Measurements from ENCODE around the gene FBXW2. TPM values are rescaled to one million over a fixed set of nuclear protein-coding genes. Genes with fewer than 3 reads are reported as not detected.

FBXW2 gene
- total and polyA plus RNA-seq, 4 donors, result 23.4 to 74.0 (median 50.9) TPM

- Histone ChIP-seq H3K4me1 (ENCODE audit: control insufficient read depth in 1 of 2, insufficient read depth in 2 of 2, low read length in 2 of 2) (no peaks in the 10 kb centered on the region), H3K27me3 (ENCODE audit: control insufficient read depth in 1 of 2, insufficient read depth in 2 of 2, low read length in 1 of 2) (no peaks in the 10 kb centered on the region), H3K27ac (ENCODE audit: low read depth in 1 of 2, low read length in 2 of 2) (no peak overlapping the region), H3K4me3 (ENCODE audit: low read length in 2 of 2) (no peak overlapping the region), H3K9me3 (ENCODE audit: control insufficient read depth, low read length) (no peaks in the 10 kb centered on the region), H3K36me3 (ENCODE audit: control insufficient read depth in 1 of 2, insufficient read depth in 2 of 2, low read length in 1 of 2) (no peaks in the 10 kb centered on the region)
- no peak for ATAC-seq (ENCODE audit: low FRiP score)
- DNase-seq, result no peak
- intact Hi-C loops (cut with DNase I), result no loop called here
- 95 to 96% methylated on average over 6 of the region's 6 CpGs for WGBS, 2 donors
These were observed 47.9 kb downstream of the FBXW2 start for GRCh38 chr9:120745278-120745677.

GRCh38 chr9:120742951-120743416 is 50.2 kb downstream of the FBXW2 start:
- DNase-seq (no peak), ATAC-seq (ENCODE audit: low FRiP score) (no peak)
- Histone ChIP-seq H3K9me3 (ENCODE audit: control insufficient read depth, low read length) (no peaks in the 10 kb centered on the region), H3K27ac (ENCODE audit: low read depth in 1 of 2, low read length in 2 of 2) (no peak overlapping the region), H3K4me1 (ENCODE audit: control insufficient read depth in 1 of 2, insufficient read depth in 2 of 2, low read length in 2 of 2) (no peaks in the 10 kb centered on the region), H3K27me3 (ENCODE audit: control insufficient read depth in 1 of 2, insufficient read depth in 2 of 2, low read length in 1 of 2) (no peaks in the 10 kb centered on the region), H3K36me3 (ENCODE audit: control insufficient read depth in 1 of 2, insufficient read depth in 2 of 2, low read length in 1 of 2) (no peaks in the 10 kb centered on the region), H3K4me3 (ENCODE audit: low read length in 2 of 2) (no peak overlapping the region)
- WGBS, 2 donors, result 94% methylated on average over 6 of the region's 6 CpGs
- intact Hi-C loops (cut with DNase I), result no loop called here

GRCh38 chr9:120741701-120742100 is 51.5 kb downstream of the FBXW2 start:
- Histone ChIP-seq H3K4me1 (ENCODE audit: control insufficient read depth in 1 of 2, insufficient read depth in 2 of 2, low read length in 2 of 2) (no peaks in the 10 kb centered on the region), H3K9me3 (ENCODE audit: control insufficient read depth, low read length) (no peaks in the 10 kb centered on the region), H3K36me3 (ENCODE audit: control insufficient read depth in 1 of 2, insufficient read depth in 2 of 2, low read length in 1 of 2) (no peaks in the 10 kb centered on the region), H3K27ac (ENCODE audit: low read depth in 1 of 2, low read length in 2 of 2) (no peak overlapping the region), H3K4me3 (ENCODE audit: low read length in 2 of 2) (no peak overlapping the region), H3K27me3 (ENCODE audit: control insufficient read depth in 1 of 2, insufficient read depth in 2 of 2, low read length in 1 of 2) (no peaks in the 10 kb centered on the region)
- ATAC-seq (ENCODE audit: low FRiP score), result no peak
- intact Hi-C loops (cut with DNase I), result no loop called here
- no peak for DNase-seq
- 91% methylated on average over 1 of the region's 1 CpG for WGBS, 2 donors

- no peak overlapping the region for H3K4me3 ChIP-seq (ENCODE audit: low read length in 2 of 2)
- H3K4me1 ChIP-seq (ENCODE audit: control insufficient read depth in 1 of 2, insufficient read depth in 2 of 2, low read length in 2 of 2), result no peaks in the 10 kb centered on the region
- DNase-seq (no peak), ATAC-seq (ENCODE audit: low FRiP score) (no peak)
- no peaks in the 10 kb centered on the region for H3K9me3 ChIP-seq (ENCODE audit: control insufficient read depth, low read length)
- H3K27me3 ChIP-seq (ENCODE audit: control insufficient read depth in 1 of 2, insufficient read depth in 2 of 2, low read length in 1 of 2), result no peaks in the 10 kb centered on the region
- no peak overlapping the region for H3K27ac ChIP-seq (ENCODE audit: low read depth in 1 of 2, low read length in 2 of 2)
- H3K36me3 ChIP-seq (ENCODE audit: control insufficient read depth in 1 of 2, insufficient read depth in 2 of 2, low read length in 1 of 2), result no peaks in the 10 kb centered on the region
- WGBS, 2 donors, result 82 to 90% methylated on average over 1 of the region's 1 CpG
- intact Hi-C loops (cut with DNase I), result no loop called here
These were observed 52.0 kb downstream of the FBXW2 start for GRCh38 chr9:120741191-120741590.

- no peak for DNase-seq
- ATAC-seq (ENCODE audit: low FRiP score), result no peak
- no peak overlapping the region for H3K4me3 ChIP-seq (ENCODE audit: low read length in 2 of 2)
- no peaks in the 10 kb centered on the region for H3K36me3 ChIP-seq (ENCODE audit: control insufficient read depth in 1 of 2, insufficient read depth in 2 of 2, low read length in 1 of 2)
- H3K27me3 ChIP-seq (ENCODE audit: control insufficient read depth in 1 of 2, insufficient read depth in 2 of 2, low read length in 1 of 2), result no peaks in the 10 kb centered on the region
- intact Hi-C loops (cut with DNase I), result no loop called here
- H3K4me1 ChIP-seq (ENCODE audit: control insufficient read depth in 1 of 2, insufficient read depth in 2 of 2, low read length in 2 of 2), result no peaks in the 10 kb centered on the region
- no peak overlapping the region for H3K27ac ChIP-seq (ENCODE audit: low read depth in 1 of 2, low read length in 2 of 2)
- no peaks in the 10 kb centered on the region for H3K9me3 ChIP-seq (ENCODE audit: control insufficient read depth, low read length)
These were observed 53.1 kb downstream of the FBXW2 start for GRCh38 chr9:120740132-120740531.

DNA sequence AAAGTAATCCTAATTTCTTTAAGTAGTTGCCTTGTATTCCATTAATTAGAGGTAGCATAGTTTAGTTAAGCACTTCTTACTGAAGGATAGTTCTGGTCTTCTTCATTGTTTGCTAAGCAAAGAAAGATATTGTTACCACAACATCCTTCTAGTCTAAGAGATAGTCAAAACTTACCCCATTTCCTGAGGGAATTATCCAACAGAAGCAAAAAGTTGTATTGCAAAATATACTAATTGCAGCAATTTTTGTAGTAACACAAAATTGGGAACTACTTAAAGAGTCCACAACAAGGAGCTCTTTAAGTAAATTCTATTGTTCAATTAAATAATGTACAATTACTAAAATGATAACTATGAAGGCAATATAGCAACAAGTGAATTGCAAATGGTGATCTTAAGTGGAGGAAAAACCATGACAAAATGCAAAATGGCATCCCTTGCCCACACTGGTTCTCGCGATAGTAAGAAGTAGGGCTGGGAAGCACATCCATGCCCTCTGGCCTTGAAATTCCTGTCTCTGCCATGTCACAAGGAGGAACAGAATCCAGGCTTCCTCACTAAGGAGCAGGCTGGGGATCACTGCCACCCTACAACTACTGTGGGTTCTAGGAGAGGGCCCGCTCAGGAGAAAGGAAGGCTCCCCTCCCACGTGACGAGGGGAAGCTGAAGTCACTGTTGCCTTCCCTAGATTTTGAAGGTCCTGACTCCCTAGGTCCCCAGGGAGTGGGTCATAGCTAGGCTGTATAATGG is 55.6 kb downstream of the FBXW2 start:
- H3K9me3 ChIP-seq (ENCODE audit: control insufficient read depth, low read length), result no peaks in the 10 kb centered on the region
- H3K36me3 ChIP-seq (ENCODE audit: control insufficient read depth in 1 of 2, insufficient read depth in 2 of 2, low read length in 1 of 2), result no peaks in the 10 kb centered on the region
- no peaks in the 10 kb centered on the region for H3K27me3 ChIP-seq (ENCODE audit: control insufficient read depth in 1 of 2, insufficient read depth in 2 of 2, low read length in 1 of 2)
- H3K4me1 ChIP-seq (ENCODE audit: control insufficient read depth in 1 of 2, insufficient read depth in 2 of 2, low read length in 2 of 2), result no peaks in the 10 kb centered on the region
- no peak for DNase-seq
- 94 to 100% methylated on average over 5 of the region's 5 CpGs for WGBS, 2 donors
- H3K27ac ChIP-seq (ENCODE audit: low read depth in 1 of 2, low read length in 2 of 2), result no peak overlapping the region
- H3K4me3 ChIP-seq (ENCODE audit: low read length in 2 of 2), result no peak overlapping the region
- ATAC-seq (ENCODE audit: low FRiP score), result no peak
- intact Hi-C loops (cut with DNase I), result no loop called here

- DNase-seq, result no peak
- 95 to 98% methylated on average over 2 of the region's 2 CpGs for WGBS, 2 donors
- no peak for ATAC-seq (ENCODE audit: low FRiP score)
- Histone ChIP-seq H3K36me3 (ENCODE audit: control insufficient read depth in 1 of 2, insufficient read depth in 2 of 2, low read length in 1 of 2) (no peaks in the 10 kb centered on the region), H3K27ac (ENCODE audit: low read depth in 1 of 2, low read length in 2 of 2) (no peak overlapping the region), H3K27me3 (ENCODE audit: control insufficient read depth in 1 of 2, insufficient read depth in 2 of 2, low read length in 1 of 2) (no peaks in the 10 kb centered on the region), H3K4me3 (ENCODE audit: low read length in 2 of 2) (no peak overlapping the region), H3K9me3 (ENCODE audit: control insufficient read depth, low read length) (no peaks in the 10 kb centered on the region), H3K4me1 (ENCODE audit: control insufficient read depth in 1 of 2, insufficient read depth in 2 of 2, low read length in 2 of 2) (no peaks in the 10 kb centered on the region)
- intact Hi-C loops (cut with DNase I), result no loop called here
These were observed 56.3 kb downstream of the FBXW2 start for GRCh38 chr9:120736881-120737280.

DNA sequence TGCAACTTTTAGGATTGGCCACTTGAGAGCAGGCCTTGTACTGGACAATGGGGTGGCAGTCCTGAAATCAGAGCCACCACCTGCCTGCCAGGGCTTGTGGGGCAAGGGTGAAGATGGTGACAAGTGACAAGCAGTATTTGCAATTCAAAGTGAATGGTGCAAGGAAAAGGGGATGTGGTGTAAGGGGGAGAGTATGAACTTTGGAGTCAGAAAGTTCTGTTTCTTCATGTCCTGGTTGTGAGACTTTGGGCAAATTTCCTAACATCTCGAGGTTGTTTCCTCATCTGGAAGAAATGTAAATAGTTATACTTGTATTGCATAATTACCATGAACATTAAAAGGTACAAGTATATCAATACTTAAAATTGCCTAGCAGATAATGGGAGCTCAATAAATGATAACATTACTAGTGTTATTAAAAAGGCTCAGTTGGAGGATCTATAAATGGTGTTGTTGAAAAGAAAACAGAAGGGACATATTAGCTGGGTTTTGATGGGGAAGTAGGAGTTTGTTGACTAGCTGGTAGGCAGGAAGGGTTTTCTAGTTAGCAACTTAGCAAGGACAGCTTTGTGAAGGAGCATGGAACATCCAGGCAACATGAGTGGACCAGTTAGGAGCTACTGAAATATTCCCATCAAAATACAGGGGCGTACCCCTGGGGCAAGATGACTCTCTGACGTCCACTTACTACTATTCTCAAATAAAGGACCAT is 57.6 kb downstream of the FBXW2 start:
- Histone ChIP-seq H3K36me3 (ENCODE audit: control insufficient read depth in 1 of 2, insufficient read depth in 2 of 2, low read length in 1 of 2) (no peaks in the 10 kb centered on the region), H3K9me3 (ENCODE audit: control insufficient read depth, low read length) (no peaks in the 10 kb centered on the region), H3K4me1 (ENCODE audit: control insufficient read depth in 1 of 2, insufficient read depth in 2 of 2, low read length in 2 of 2) (no peaks in the 10 kb centered on the region), H3K27me3 (ENCODE audit: control insufficient read depth in 1 of 2, insufficient read depth in 2 of 2, low read length in 1 of 2) (no peaks in the 10 kb centered on the region), H3K4me3 (ENCODE audit: low read length in 2 of 2) (no peak overlapping the region), H3K27ac (ENCODE audit: low read depth in 1 of 2, low read length in 2 of 2) (peak overlapping the region in 1 of 2 donors; percentile 80)
- 59 to 62% methylated on average over 3 of the region's 3 CpGs for WGBS, 2 donors
- ATAC-seq (ENCODE audit: low FRiP score), result peak; percentile 24
- no peak for DNase-seq
- intact Hi-C loops (cut with DNase I), result no loop called here

Measured in aorta (tissue), 5 donors.